ENCODE results near the gene VPS18.

Gene VPS18

GRCh38 chr15:40902605-40903561 is 8.6 kb downstream of the VPS18 start:
- peak; percentile 82 to 92 (median 90) for DNase-seq

- no peak for DNase-seq
Measured at GRCh38 chr15:40904552-40905201, 10.4 kb downstream of the VPS18 start.

GRCh38 chr15:40906091-40906990 is 12.1 kb downstream of the VPS18 start:
- DNase-seq: peak; percentile 46 to 72 (median 57)

- DNase-seq: peak; percentile 49 to 76 (median 70)
Measured at GRCh38 chr15:40906991-40907802, 12.9 kb downstream of the VPS18 start.

GRCh38 chr15:40908095-40908494 is 13.8 kb downstream of the VPS18 start:
- DNase-seq: no peak

GRCh38 chr15:40909662-40910630 is 15.7 kb downstream of the VPS18 start:
- peak; percentile 64 to 81 (median 76) for DNase-seq

GRCh38 chr15:40911141-40911540 is 16.9 kb downstream of the VPS18 start:
- DNase-seq: no peak

GRCh38 chr15:40911693-40912092 is 17.4 kb downstream of the VPS18 start:
- DNase-seq: no peak

- DNase-seq: no peak
Measured at GRCh38 chr15:40912478-40912877, 18.2 kb downstream of the VPS18 start.

- no peak for DNase-seq
Measured at GRCh38 chr15:40914013-40914412, 19.8 kb downstream of the VPS18 start.

GRCh38 chr15:40914486-40914885 is 20.2 kb downstream of the VPS18 start:
- DNase-seq: no peak

- DNase-seq: no peak
Measured at GRCh38 chr15:40915116-40915661, 20.9 kb downstream of the VPS18 start.

GRCh38 chr15:40915679-40916078 is 21.4 kb downstream of the VPS18 start:
- no peak for DNase-seq

- DNase-seq: no peak
Measured at GRCh38 chr15:40917585-40917984, 23.3 kb downstream of the VPS18 start.

- DNase-seq: no peak
Measured at GRCh38 chr15:40918146-40918798, 24.0 kb downstream of the VPS18 start.

- DNase-seq: no peak
Measured at GRCh38 chr15:40918799-40919392, 24.6 kb downstream of the VPS18 start.

GRCh38 chr15:40921949-40922607 is 27.8 kb downstream of the VPS18 start:
- DNase-seq: no peak

- no peak for DNase-seq
Measured at GRCh38 chr15:40922608-40923005, 28.4 kb downstream of the VPS18 start.

GRCh38 chr15:40923551-40923950 is 29.3 kb downstream of the VPS18 start:
- no peak for DNase-seq

Measured in suppressor macrophage (primary cell).